ENCODE measurements around the gene ARMCX1.

Gene ARMCX1

GRCh38 chrX:101602077-101602476 is 51.7 kb downstream of the ARMCX1 start:
- no peak for DNase-seq
- intact Hi-C loops (cut with DNase I; ENCODE audit: low total_unique reads), result no loop called here

More at GRCh38 chrX:101602077-101602476, 51.7 kb downstream of the ARMCX1 start:
- Histone ChIP-seq H3K4me1 (no peaks in the 10 kb centered on the region), H3K9me3 (no peaks in the 10 kb centered on the region), H3K36me3 (no peaks in the 10 kb centered on the region), H3K27me3 (no peaks in the 10 kb centered on the region), H3K27ac (no peak overlapping the region), H3K4me3 (no peak overlapping the region)
- TF ChIP-seq, protein P1, sequence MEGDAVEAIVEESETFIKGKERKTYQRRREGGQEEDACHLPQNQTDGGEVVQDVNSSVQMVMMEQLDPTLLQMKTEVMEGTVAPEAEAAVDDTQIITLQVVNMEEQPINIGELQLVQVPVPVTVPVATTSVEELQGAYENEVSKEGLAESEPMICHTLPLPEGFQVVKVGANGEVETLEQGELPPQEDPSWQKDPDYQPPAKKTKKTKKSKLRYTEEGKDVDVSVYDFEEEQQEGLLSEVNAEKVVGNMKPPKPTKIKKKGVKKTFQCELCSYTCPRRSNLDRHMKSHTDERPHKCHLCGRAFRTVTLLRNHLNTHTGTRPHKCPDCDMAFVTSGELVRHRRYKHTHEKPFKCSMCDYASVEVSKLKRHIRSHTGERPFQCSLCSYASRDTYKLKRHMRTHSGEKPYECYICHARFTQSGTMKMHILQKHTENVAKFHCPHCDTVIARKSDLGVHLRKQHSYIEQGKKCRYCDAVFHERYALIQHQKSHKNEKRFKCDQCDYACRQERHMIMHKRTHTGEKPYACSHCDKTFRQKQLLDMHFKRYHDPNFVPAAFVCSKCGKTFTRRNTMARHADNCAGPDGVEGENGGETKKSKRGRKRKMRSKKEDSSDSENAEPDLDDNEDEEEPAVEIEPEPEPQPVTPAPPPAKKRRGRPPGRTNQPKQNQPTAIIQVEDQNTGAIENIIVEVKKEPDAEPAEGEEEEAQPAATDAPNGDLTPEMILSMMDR (IDR thresholded peaks at IDR 0.05), result no peak

All from tibial artery (tissue), 4 donors.